Activated CD4-positive, alpha-beta T cell treated with anti-CD3 and anti-CD28 coated beads, Interleukin-2, Interleukin-4, amounts not matched to agents 100 ng/mL and 50 ng/mL, durations not matched to agents 16 hours and 8 hours (primary cell): ENCODE data around the gene MARCHF9.

ENCODE experiments used
- DNase-seq: peaks from one replicate; pipeline ENCODE4 v3.0.0-alpha.2; 2020; ENCODE audit warnings: low spot score

The MARCHF9 gene

DNA sequence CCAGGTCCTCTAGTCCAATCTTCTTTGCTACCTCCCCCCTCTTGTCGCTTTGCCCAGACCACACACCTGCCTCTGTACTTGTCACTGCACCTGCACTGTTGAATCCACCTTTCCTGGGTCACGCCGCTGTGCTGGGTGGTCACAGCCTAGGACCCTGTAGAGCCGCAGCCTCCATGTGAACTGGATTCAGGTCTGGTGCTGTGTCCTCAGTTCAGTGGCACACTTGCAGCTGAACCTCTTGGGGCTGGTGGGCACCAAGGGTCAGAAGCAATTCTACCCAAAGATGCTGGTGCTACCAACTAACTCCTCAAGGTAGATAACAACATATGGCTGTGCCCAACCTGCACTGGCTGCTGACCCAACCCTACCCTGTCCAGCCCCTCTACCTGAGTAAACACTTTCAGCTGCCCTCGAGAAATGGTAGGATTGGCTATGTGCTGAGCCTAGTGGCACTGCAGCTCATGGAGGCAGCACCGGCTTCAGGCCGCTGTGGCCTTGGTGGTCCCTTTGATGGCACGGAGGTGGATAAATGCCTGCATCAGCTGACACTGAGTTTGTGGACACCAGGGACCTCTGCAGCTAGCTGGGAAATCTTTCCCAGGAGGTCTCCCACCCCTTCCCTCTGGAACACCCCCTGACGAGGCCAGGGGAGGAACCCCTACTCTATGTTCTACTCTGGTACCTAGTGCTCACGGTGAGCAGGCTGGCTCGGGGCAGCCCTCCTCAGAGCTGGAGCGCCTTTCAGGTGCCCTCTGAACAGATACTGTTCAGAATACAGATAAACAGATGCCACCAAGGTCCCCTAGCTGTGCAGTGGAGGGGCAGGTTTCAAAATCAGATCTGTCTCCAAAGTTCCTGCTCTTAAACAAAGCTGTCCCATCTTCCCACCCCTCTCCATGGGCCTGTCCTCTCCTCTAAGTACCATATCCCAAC, 30.6 kb upstream of the MARCHF9 start:
- DNase-seq, result no peak

DNA sequence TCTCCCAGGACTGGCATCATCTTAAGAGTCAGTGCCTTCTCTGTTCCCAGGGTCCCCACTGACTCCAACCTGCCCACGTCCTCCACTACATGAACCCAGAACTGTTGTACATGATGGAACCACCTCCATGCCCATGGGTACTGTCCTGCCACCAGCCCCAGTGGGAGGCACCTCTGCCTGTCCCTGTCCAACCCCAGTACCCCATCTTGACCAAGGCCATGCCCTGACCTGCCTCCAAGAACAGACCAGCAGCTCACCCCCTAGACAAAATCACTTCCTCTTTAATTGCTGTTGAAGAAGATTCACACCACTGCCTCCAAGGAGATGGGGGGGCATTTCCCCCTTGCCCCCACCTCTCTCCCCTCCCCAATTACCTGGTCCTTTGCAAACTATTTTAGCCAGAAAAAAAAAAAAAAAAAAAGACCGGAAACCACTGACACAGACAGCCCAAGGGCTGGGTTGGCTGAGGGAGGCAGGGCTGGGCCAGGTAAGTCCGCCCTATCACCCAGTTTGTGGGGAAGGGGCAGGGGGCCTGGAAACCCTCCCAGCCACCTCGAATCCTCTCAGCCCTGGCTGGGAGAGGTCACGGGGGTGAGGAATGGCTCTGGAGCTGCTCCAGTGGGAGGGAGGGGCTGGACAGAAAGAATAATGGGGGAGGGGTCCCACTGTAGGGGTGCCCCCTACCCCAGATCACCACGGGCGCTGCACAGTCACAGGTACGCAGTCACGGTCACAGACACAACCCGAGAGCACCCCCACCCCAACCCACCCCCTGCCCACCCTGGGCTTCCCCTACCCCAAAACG, 29.8 kb upstream of the MARCHF9 start:
- DNase-seq, result no peak

DNA sequence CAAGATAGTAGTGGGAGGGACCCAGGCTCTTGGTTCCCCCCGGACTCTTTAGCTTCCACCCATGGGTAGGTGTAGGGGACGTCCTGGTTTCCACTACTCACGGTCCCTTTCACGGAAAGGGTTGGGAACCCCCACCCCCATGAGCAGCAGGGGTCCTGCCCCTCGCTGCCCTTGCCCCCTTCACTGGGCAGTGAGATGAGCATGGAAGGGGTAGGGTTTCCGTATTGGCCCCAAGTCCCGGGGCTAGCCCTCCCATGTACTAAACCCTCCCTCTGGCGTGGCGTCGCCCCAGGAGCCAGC, 29.1 kb upstream of the MARCHF9 start:
- no peak for DNase-seq

DNA sequence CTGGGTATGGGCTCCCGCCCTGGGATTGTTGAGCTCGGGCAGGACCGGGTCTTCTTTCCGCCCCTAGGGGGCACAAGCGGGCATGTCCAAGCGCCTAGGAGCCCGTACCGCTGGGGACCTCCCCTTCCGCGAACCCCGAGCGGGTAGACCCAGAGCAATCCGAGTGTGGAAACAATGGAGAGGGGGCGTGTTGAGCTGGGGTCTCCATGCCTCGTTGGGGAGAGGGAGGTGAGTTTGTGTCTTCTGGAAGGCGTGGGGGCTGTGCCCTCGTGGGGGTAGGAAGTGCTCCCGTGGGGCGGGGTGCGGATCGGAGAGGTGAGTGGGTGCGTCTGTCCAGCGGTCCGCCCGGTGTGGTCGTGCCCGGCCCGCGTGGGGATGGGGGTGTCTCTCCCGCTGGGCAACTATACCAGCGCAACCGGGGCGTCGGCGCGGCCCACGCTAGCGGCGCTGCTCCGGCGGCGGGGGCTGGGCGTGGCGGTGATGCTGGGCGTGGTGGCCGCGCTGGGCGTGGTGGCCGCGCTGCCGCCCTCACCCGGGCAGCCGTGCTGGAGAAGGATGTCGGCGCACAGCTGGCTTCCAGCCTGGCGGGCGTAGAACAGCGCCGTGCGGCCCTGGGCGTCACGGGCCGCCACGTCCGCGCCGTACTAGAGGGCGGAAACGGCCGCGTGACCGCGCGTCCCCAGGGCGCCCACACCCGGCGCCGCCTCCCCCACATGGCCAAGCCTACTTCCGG, 28.6 kb upstream of the MARCHF9 start:
- DNase-seq, result peak; percentile 30

DNA sequence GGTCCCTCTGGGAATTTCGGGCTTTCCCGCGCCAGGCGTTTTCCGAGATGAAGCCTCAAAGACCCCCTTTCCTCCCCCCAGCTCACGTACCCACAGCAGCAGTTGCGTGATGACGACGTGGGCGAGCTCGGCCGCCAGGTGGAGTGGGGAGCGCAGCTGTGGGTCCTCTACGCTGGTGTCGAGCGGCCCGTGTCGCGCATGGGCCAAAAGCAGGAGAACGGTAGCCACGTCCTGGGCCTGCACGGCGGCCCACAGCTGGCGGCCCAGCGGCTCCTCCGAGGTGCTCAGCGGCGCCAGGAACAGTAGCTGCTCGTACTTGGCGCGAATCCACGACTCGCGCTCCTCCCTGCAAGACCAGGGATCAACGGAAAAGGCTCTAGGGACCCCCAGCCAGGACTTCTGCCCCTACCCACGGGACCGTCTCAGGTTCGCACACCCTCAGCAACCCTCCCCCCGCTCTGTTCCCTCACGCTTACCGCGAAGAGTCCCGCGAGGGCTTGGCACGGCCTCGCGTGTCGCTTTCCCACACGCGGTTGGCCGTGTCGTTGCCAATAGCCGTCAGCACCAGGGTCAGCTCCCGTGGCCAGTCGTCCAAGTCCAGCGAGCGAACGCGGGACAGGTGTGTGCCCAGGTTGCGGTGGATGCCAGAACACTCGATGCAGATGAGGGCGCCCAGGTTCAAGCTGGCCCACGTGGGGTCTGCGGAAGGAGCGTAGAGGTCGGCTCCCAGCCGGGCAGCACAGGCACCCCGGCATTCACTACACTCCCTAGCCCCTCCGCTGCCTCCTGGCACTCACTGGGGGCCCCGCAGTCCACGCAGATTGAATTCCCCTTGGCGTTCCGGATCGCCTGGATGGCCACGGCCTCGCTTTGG, 27.8 kb upstream of the MARCHF9 start:
- no peak for DNase-seq

DNA sequence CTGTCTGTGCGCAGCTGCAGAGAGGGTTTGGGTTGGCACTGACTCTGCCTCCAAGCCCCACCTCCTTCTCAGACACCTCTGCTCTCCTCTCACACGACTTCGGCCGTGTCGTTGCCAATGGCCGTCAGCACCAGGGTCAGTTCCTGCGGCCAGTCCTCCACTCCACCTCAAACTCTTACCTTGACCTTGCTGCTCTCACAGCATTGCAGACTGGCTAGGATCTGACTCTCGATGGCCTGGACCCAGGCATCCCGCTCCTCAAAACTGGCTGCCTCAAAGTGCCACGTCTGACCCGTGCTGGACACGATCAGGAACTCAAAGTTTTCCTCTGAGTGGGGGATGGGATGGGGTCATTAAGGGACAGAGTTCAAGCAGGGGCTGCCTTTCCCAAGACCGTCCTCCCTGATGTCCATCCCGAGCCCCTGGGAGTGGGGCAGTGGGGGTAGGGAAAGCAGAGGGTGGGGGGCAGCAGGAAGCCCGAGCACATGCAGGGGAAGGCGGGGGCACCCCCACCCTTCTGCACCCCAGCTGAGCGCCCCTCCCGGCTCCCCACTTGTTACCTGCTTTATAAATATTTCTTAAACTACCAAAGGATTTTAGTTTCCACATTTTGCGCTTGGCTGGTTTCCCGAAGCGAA, 27.0 kb upstream of the MARCHF9 start:
- no peak for DNase-seq

DNA sequence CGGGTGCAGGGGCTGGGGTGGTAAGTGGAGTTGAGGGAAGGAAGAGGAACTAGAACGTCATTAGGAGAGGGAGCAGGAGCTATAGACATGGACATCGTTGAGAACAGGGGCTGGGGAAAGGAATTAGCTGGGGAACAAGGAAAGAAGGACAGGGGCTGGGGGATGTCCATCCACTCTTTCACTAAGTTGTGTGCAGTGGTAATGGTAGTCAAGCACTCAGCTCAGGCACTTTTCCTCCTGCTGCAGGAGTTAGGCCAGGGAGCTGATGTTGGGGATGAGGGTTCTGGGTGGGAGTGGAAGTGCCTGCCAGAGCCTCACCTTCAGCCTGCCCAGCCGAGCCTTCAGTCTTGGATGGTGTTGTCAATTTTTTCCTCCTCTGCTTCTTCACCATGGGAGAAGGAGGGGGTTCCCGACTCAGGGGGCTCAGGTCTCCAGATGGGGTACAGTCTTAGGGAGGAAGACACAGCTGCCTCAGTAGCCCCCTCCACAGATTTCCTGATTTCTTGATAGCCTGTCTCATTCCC, 25.5 kb upstream of the MARCHF9 start:
- DNase-seq, result no peak

DNA sequence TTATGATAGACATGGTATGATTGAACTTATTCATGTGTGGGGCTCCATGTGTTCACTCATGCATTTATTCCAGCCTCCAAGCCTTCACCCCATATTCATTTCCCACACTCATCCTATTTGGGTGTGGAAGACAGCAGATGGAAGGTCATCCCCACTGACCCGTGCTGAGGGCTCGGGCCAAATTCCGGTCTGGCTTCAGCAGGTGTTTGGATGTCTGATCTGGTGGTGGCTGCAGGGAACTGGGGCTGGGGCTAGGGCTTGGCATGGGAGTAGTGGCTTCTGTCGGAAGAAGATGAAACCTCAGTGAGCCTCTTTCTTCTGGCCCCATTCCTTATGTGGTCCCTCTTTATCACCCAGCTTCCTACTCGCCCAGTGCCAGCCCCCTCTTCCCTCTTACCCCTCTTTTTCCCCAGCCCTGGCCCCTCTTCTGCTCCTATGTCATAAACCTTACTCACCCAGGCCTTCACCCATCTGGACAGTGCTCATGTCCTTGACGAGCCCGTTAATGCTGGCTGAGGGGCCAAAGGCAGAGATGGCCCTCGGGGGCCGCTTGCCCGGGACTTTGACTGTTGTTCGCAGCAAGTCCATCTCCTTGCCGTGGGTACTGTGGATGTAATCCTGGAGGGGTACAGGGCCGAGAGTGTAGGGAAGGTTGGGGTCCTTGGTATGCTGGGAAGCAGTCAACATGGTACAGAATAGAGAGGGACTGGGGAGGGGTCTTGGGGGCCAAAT, 24.4 kb upstream of the MARCHF9 start:
- no peak for DNase-seq

DNA sequence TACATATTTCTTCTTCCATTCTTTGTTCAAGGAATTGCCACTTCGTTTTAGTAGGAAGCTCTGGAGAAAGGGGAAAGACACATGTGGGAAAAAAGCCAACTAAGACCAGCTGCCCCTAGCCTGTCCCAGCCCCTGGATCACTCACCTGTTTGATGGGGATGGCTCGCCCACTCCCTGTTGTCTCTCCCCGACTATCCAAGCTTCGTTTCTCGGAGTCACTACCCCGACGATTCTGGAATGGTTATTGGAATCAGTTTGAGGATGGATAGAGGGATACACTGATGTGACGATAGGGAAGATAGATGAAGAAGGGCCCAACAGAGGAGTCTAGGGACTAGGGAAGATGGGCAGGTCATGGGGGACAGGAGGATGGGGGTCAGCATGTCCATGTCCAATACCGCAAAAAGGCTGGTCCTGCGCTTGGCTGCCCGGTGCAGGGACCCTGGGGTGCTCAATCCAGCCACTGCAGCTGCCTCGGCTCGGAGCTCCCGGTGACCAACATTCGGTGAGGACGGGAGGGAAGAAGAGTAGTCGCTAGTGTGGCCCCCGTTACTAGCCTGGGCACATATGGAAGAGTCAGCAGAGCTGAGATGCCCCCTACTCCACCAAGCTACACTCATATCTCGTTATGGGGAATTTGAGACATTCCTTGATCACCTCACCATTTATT, 23.4 kb upstream of the MARCHF9 start:
- no peak for DNase-seq

DNA sequence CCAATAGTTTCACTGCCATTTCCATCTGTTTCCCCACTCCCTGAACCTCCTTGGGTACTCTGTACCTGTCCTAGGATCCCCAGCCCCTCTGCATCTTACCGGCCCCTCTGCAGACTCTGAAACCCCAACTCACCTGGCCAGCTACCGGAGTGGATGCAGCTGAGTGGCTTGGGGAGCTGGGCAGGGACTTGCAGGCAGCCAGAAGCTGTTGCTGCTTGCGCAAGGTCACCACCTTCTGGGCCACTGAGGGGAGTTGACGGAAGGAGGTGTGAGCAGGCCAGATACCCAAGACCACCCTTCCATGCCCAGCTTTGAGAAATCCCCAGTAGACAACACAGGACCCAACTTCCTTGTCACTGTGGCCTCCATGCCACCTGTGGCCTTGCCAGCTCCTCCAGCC, 22.6 kb upstream of the MARCHF9 start:
- DNase-seq, result no peak

DNA sequence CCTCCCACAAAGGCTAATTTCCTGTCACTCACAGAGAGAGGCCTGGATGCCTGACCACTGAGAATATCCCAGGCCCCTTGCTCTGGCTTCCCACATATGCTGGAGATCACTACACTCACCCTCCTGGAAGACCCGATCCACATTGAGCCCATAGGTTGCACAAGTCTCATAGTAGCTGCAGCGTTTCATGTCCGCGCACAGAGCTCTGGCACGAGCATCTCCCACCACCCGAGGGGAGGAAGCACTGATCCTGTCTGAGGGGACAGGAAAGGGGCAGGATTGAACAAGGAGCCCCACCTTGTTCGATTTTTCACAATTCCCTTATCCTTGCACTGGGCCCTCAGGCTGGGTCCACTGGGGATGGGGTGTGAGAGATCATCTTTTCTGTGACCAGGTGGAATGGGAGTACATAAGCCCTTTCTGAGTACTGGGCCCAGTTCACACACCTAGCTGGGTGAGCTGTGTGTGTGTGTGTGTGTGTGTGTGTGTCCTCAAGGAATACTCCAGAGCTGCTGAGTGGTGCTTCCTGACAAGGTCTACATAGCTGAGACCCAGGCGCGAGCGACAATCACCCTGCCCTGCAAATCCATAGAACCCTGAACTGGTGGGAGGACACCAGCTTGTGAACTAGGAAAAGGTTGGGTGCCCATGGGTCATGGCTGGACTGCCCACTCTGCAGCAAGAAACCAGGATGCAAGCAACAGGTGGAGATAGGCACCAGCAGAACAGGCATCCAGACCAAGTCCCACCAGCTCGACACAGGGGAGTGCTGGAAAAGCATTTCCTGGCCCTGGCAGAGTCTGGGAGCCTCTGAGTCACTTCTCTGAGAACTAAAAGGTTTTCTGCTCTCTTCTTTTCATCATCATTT, 21.9 kb upstream of the MARCHF9 start:
- no peak for DNase-seq

DNA sequence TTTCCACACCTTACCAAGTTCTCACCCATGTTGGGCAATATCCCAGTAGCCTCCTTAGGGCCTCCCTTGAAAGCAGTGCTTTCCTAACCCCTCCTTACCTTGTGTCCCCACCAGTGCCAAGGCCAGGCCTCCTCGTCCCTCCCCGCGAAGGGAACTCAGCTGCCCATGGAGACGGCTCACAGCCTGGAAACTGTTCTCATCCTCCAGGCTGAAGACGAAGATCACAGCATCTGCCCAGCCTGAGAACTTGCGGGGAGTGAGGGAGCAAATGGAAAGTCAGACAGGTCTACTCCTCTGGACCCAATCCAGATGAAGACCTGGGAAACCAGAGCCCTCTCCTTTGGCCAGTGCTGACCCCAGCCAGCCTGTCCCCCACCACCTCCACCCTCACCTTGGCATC, 21.0 kb upstream of the MARCHF9 start:
- DNase-seq, result no peak

DNA sequence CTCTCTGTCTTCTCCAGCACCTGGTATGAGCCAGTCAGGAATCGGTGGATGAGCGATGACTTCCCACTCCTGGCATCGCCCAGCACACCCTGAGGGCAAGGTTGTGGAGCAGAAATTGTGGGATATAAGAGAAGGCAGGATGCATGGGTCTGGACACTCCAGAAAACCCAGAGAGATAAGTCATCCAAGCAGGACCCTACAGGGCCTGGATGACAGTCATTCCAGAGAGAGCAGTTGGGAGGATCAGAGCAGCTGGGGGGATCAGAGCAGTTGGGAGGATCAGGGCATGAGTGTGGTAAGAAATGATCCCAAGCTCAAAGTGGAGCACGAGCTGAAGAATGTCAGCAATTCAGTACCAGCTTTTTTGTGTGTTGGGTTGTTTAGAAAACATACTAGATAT, 20.3 kb upstream of the MARCHF9 start:
- DNase-seq, result no peak

DNA sequence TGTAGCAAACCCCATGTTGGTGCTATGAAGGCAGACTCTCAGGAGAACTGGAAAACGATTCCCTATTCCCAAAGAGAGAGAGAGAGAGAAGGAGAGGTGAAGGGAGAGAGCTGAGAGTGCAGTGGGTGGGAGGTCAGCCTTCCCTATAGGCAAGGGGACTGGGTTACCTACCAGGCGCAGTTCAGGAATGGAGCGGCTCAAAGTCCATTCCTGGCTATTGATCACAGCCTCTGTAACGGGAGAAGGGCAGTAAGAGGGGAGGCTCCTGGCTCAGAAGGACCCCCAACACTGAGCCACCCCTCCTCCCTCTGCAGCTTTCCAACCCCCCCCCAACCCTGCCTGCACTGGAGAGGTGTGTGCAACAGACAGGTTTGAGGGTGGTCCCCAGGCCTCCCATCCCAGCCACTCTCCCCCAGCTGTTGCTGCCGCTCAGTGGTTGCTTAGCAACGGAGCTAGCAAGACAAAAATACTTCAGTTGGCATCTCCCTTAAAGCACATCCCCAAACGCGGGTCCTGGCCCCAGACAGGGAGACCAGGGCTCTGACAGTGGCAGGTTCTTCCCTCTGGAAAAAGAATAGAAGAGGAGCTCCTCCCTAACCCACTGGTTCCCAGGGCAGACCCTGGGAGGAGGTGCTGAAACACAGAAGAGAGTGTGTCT, 19.6 kb upstream of the MARCHF9 start:
- no peak for DNase-seq

DNA sequence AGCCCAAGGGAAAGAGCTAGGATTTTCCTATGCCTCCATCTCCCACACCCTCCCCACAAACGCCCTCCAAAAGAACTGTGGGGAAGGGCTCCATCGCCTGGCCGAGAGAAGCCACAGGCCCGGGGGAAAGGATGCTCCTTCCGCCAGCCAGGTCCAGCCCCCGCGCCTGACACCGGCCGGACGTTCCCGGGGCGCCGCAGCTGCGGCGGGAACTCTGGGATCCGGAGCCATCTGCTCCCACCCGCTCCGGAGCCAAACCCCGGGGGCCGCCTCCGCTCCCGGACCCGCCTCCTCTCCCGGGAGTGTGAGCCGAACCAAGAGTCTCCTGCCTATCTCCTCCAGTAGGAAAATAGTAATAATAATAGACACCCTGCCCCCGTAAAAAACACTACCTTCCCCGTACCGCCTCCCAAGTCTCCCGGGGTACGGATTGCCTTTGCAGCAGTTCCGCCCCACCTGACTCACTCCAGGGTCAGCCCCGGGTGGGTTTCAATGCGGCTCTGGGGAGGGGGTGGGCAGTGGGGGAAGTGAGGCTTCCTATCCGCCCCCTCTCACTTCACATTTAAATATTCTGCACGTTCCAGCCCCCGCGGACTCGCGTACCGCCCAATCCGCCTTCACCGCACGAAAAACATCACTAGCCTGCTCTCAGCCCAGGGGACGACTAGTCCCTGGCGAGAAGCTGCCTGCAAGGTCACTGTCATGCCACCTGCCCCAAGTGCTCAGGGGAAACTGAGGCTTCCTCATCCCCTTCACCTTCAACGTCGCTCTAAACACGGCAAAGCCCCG, 18.8 kb upstream of the MARCHF9 start:
- DNase-seq, result no peak

DNA sequence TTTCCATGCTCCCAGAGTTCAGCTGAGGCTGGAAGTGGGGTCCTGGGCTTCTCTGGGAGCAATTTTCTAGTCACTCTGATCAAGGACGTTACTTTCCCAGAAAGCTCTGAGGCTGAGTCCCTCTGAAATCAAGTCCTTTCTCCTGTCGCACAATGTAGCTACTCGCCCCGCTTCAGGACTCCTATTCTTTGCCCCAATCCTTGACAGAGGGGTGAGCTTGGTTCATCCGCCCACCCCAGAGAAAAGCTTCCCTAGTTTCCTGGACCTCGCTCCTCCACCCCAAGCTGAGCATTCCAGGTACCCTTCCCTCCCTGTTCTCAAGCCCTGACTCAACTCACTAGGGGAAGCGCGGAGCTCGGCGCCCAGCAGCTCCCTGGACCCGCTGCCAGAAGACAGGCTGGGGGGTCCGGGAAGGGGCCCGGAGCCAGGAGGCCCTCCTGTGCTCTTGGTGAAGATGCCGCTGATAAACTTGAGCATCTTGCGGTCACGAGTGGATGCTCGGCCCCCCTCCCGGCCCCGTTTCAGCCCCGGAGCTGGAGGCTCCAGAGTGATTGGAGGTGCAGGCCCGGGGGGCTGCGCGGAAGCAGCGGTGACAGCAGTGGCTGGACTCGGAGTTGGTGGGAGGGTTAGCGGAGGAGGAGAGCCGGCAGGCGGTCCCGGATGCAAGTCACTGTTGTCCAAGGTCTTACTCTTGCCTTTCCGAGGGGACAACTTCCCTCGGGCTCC, 18.0 kb upstream of the MARCHF9 start:
- DNase-seq, result no peak
